Measurements from ENCODE around the gene KLF13. TPM values are rescaled to one million over a fixed set of nuclear protein-coding genes. Genes with fewer than 3 reads are reported as not detected.

Gene KLF13
- polyA plus RNA-seq, 4 donors, result 63.4 to 84.7 (median 71.2) TPM

DNA sequence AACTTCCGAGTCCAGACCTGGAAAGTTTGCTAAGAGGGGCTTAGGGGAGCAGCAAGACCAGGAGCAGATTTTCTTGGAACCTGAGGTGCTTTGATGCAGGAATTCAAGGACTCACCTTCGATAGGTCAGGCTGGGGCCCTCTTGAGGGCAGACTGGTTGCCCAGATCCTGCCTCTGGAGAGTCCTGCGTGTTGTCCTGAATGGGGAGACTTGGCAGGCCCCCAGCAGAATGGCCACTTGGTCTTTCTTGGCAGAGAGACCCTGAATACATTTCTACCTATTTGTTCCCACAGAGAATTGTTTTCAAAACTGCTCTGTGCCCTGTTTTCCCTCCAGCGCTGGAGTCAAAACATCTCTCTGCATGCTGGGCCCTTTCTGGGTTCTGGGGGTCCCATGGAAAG lies 4.2 kb downstream of the KLF13 start:
- no peak for DNase-seq (ENCODE audit: low read depth in 4 of 4, low spot score in 2 of 4)

DNA sequence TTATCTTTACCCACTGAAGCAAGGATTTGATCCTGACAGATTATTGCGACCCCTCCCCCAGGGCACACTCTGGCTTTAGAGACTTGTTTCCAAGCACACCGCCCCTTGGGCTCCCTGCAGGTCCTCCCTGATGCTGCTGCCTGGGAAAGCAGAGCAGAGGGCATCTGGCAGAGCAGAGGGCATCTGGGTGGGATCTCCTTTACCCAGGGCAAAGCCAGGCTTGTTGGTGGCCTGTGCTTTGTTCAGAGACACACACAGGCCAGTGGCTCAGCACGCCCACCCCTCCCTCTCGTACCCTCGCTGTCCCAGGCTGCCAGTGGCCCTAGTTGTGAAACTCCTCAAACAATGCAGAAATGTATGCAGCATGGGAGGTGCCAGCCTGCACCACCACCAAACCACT lies 4.8 kb downstream of the KLF13 start:
- no peak for DNase-seq (ENCODE audit: low read depth in 4 of 4, low spot score in 2 of 4)

DNA sequence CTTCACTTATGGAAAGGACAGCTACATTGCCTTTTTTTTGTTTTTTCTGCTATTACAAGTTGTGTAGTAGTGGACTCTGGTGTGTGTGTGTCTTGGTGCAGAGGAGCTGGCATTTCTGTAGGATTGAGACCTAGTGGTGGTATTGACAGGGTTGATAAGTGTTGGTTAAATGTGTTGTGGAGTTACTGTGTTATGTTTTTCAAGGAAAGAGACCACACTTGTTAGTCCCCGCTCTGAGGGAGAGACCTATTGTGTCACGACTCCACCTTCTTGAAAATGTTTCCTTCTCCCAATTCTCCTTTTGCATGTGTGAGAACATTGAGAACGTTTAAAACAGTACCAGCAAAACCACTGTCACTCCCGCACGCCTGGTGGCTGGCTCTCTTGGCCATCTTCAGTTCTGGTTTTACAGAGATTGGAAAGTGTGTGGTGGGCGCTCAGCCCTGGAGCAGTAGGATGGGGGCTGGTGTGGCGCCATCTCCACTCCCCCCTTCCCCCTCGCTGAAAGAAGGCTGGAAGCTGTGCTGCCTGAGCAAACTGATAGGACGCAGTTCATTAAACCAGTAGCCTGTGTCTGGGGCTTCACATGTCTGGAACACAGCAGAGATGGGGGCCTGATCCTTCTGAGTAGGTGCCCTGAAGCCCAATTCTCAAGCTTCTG lies 5.5 kb downstream of the KLF13 start:
- DNase-seq (ENCODE audit: low read depth in 4 of 4, low spot score in 2 of 4), result no peak

DNA sequence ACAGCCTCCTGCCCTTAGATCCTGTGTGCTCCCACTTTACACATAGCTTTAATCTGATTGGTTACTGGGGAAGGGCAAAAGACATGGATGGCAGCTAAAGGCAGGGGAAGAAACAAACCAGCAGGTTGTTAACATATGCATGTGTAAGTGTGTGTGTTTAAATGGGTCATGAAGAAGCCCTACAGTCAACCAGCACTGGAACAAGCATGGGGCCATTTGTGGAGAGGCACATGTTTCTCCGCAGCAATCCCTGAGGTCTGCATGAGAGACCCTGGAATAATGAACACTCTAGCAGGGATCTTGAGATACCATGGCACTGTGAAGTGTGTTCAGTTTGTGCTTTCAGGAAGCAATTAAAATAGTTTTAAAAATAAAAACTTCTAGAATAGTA lies 6.0 kb downstream of the KLF13 start:
- DNase-seq (ENCODE audit: low read depth in 4 of 4, low spot score in 2 of 4), result no peak

DNA sequence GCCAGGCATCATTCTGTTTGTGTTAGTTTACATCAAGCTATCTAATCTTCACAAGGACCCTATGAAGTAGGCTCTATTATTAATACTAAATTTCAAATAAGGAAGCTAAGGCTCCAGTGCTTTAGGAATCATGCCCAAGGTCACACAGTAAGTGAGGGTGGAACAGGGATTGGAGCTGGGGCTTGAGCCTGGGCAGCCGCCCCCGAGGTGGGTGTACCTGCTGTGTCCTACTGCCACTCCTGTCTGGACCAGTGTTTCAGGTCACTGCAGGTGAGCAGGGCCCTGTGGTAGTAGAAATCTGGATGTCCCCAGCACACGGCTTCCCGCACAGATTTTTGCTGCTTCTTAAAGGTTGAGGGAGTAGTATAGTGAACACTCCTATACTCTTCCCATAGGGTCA lies 6.5 kb downstream of the KLF13 start:
- DNase-seq (ENCODE audit: low read depth in 4 of 4, low spot score in 2 of 4), result no peak

DNA sequence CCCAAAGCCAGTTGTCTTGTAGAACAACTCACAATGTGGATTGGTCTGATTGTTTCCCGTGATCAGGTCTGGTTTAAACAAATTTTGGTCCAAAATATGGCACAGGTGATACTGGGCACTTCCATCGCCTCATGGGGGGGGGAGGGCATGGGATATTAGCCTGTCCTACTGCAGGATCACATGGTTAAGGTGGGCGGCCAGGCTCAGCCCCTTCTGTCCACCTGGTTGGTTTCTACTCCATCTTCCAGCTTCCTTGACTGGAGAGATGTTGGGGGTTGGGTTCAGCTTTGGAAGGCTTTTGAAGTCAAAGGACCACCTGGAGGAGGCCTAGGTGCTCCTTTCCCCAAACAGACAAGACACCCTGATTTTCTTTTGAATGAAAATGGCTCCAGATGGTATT lies 7.2 kb downstream of the KLF13 start:
- no peak for DNase-seq (ENCODE audit: low read depth in 4 of 4, low spot score in 2 of 4)

DNA sequence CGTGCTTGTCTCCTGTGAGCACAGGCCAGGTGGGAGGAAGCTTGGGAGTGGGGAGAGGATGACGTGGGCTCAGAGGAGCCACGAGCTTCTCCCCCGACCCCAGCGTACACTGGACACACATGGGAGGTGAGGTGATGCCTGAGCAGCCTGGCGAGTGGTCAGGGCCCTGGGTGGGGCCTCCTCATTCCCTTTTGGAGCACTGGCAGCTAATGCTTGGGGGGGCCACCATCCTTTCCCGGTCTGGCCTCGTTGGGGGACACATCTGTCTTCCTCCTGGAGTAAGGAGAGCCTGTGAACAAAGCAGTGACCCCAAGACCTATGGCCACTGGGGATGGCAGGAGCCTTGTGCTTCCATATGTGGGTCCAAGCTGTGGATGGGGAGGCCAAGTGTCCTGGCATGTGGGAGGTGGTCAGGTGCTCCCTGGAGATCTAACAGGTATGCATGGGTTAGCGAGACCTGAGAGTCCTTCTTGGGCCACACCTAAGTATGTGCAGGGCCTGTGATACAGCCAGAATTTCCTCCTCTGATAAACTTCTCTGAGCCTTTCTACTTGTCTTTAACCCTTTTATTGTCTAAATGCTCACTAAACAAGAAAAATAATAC lies 9.5 kb downstream of the KLF13 start:
- DNase-seq (ENCODE audit: low read depth in 4 of 4, low spot score in 2 of 4), result no peak

DNA sequence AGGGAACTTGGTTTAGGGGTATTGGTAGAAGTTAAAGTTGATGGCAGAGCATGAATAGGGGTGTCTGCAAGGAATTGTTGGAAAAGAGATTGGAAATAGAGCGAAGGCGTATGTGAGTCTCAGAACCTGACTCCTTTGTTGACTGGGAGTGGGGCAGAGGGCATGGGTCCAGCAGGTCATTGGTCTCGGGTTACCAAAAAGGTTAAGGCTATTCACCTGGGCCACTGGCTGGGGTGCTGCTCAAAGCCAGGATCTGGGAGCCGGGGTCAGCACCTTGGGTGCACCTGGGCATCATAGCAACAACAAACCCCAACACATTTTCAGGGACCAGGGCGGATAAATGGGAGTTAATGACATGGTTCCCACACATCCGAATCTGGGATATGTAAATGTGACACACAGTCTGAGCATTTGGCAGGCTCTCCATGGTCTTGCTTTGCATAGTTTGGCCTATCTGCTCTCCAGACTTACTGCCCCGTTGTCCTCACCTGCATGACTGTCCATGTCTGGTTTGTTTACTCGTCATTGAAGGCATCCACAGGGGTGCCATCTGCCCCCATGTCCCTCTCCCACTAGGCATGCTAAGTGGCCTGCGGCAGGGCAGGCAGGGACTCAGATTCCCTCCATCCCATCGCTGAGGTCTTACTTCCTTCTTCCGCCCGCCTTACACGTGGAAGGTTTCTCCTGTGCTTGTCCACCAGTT lies 10.1 kb downstream of the KLF13 start:
- DNase-seq (ENCODE audit: low read depth in 4 of 4, low spot score in 2 of 4), result no peak

DNA sequence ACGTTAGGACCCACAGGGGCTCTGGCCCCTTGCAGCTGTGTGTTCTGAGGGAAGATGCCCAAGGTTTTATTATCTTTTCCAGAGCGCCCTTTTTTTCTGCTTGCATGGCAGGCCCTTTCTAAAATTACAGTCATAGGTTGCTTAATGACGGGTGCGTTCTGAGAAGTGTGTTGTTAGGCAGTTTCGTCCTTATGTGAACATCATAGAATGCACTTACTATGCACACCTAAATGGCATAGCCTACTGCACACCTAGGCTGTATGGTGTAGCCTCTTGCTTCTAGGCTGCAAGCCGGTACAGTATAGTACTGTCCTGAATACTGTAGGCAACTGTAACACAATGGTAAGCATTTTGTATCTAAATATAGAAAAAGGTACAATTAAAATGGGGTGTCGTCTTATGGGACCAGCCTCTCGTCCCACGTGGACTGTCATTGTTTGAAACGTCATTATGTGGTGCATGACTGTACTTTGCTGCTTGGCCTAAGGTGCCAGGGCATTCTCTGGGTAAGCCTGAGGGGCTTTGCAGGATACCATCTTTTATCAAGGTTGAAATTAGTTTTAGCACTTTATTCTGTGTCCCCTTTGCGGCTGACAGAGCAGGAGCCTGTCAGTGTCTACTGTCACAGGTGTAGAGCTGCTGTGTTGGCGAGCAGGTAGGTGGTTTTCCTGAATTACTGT lies 10.9 kb downstream of the KLF13 start:
- DNase-seq (ENCODE audit: low read depth in 4 of 4, low spot score in 2 of 4), result no peak

DNA sequence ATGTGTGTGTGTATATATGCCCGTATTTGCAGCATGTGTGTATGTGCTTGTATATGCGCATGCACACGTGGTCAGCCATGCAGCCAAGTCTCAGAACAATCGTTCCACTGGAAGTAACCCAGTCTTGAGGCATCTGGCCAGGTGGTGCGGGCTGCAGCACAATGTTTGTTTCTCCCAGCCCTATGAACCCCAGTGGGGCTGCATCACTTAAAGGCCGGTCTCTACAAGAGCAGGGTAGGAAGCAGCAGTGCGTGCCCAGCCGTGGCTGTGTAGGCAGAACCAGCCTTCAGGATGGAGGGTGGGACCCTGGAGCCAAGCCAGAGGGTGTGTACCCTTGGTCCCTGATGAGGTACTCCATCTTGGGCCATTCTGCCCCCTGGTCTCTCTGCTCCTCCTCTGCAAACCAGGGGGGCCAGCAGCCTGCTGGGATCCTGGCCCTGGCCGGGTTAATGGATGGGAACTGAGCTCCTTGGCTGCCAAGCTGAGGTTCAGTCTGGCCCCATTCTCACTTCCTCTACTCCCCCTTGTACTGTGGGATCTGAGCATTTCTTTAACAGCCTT lies 11.8 kb downstream of the KLF13 start:
- DNase-seq (ENCODE audit: low read depth in 4 of 4, low spot score in 2 of 4), result no peak

DNA sequence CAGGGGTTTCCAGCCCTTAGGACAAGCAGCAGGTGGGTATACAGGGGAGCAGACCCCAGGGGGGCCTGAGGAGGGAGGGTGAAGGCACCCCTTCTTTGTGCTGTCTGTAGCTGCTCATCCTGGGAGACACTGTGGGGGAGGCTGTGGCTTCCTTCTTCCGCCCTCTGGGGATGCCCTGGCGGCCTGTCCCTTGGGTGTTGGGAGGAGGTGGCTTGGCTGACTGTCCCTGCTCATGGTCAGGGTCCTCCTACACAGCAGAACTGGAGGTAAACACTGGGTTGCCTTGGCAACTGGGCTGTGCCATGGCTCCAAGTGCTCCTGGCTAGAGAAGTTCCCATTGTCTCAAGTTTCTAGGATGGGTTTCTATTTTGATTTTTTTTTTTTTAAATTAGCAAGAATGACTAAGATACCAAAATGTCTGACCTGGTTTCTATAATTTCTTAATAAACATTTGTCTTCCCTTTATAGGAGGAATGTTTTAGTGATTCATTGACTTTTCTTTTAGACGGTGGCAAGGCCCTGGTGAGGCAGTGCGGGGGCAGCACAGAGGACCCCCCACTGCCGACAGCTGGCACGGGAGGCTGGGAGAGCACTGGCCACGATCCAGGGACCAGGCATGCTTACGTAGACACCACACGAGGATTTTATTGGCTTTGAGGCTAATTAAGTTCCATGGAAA lies 12.4 kb downstream of the KLF13 start:
- no peak for DNase-seq (ENCODE audit: low read depth in 4 of 4, low spot score in 2 of 4)

DNA sequence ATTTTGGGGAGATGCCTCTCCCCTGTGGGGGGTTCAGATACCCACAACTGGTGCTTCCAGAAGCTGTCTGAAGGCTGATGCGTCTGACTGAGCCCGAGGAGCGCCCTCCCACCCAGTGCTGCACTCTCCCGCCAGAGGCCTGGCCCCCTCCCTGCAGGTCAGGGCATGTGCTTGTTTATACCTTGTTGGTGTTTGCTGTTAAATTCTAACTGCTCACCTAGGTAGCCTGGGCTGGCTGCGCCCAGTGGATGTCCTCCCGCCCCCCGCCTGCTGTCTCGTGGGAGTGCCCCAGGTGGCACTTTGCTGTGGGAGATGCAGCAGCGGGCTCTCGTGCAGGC lies 12.9 kb downstream of the KLF13 start:
- no peak for DNase-seq (ENCODE audit: low read depth in 4 of 4, low spot score in 2 of 4)

DNA sequence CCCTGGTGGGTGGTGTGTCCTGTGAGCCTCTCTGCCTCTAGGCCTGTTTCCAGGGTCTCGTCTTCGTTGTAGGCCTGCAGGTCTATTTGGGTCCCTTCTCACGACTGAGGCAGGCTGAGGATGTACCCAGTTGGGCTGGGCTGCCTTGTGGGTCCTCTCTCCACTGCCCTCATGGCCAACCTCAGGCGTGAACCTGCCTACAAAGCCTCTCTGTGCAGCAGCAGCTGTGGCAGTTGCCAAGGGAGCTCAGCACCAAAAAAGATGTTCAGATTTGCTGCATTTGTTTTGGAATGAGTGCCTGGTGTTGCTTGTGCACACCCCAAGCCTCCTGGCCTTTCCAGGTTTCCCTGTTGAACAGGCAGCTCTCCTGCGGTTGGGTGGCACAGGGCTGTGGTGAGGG lies 13.4 kb downstream of the KLF13 start:
- no peak for DNase-seq (ENCODE audit: low read depth in 4 of 4, low spot score in 2 of 4)

DNA sequence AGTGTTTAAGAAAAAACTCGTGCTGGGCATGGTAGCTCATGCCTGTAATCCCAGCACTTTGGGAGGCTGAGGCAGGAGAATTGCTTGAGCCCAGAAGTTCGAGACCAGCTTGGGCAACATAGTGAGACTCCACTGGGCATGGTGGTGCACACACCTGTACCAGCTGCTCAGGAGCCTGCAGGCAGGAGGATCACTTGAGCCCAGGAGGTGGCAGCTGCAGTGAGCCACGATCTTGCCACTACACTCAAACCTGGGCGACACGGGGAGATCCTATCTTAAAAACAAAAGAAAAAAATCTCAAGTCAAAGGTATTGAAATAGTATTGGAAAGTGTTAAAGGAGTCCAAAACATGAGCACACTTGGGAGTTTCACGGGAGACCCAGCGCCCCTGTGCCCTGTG lies 14.0 kb downstream of the KLF13 start:
- DNase-seq (ENCODE audit: low read depth in 4 of 4, low spot score in 2 of 4), result no peak

DNA sequence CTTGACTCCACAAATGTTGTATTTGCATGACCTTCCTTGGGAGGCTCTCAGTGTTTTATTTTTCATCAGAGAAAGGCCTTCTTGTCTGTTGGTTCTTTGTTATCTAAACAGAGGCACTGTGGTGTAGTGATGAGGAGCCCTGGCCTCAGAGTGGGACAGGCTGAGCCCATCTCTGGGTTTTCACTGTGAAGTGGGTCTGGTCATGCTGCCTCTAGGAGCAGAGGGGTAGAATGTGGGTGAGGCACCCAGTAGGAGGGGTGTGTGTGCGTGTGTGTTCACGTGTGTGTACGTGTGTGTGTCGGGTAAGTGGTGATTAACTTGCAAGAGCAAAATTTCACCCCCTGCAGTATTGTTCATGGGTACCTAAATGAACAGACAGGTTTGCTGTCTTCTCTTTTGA lies 14.4 kb downstream of the KLF13 start:
- no peak for DNase-seq (ENCODE audit: low read depth in 4 of 4, low spot score in 2 of 4)

DNA sequence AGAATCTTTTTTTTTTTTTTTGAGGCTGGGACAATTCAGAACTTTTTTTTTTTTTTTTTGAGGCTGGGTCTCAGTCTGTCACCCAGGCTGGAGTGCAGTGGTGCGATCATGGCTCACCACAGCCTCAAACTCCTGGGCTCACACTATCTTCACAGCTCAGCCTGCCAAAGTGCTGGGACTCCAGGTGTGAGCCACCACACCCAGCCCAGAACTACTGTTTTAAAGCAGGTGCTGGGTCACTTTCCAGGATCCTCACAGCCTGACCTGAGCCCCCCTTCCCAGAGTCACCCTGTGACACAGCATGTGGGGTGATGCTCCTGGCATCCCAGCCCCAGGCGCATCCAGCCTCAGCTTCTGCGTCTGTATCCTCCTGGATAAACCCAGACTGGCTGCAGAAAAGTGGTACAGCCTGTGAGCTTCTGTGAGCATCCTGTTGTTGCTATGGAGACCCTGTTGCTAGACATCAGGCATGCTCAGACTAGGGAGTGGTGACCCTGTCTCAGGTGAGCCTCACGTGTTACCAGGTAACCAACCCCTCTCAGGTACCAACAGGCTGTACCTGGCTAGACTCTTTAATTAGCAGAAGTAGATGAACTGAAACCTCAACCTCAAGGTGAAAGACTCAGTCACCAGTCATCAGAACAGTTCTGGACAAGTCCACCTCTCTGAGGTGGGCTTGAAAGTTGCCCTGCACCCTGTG lies 15.0 kb downstream of the KLF13 start:
- DNase-seq (ENCODE audit: low read depth in 4 of 4, low spot score in 2 of 4), result no peak

DNA sequence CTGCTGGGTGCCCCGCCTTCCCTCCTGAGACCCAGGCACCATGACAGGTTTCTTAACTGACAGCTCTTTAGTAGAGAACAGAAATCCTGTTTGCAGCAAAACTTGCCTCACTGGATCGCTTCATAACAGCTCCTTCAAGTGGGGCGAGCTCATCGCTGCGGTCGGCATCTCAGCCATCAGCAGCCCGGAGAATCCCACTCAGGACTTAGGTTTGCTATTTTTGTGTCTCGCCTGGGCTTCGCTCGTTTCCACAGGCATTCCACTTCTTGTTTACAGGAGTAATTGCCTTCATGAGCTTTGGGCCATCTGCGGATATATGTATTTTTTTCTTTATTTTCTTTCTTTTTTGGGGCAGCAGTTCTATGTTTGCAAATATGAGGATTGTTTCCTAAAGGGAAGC lies 15.7 kb downstream of the KLF13 start:
- DNase-seq (ENCODE audit: low read depth in 4 of 4, low spot score in 2 of 4), result no peak

DNA sequence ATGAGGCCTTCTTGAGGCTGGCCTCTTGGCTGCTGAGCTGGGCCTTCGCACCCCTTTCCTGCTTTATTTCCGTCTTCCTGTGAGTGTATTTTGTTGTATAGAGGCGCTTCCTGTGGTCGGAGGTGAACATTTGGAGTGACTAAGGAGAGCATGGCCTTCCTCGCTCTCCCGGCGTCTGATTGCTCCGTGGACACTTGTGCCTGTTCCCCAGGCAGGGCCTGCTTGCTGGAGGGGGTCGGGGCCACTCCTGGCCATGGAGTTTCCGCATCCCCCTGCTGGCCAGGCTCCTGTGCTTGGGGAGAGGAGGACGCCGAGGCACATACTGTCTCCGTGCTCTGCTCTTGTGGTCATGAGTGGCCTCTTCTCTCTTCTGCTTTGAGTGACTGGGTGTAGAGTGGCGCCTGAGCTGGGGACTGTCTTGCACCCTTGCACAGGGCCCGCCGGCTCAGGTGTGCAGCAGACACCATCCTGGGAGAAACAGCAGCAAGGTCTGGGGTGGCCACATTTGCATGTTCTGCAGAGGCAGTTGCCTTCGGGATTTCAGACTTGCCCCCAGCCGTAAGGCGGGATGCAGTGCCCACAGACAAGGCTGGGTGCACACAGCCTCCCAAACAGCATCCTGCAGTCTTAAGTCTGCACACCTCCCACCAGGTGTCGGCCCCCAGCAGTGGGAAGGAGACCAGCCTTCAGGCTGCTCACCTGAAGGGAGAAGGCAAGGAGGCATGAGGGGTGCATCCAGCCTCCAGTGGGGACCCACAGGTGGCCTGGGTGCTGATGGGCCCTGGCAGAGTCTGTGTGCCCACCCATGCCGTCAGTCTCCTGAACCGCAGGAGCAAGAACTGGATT lies 16.4 kb downstream of the KLF13 start:
- no peak for DNase-seq (ENCODE audit: low read depth in 4 of 4, low spot score in 2 of 4)

DNA sequence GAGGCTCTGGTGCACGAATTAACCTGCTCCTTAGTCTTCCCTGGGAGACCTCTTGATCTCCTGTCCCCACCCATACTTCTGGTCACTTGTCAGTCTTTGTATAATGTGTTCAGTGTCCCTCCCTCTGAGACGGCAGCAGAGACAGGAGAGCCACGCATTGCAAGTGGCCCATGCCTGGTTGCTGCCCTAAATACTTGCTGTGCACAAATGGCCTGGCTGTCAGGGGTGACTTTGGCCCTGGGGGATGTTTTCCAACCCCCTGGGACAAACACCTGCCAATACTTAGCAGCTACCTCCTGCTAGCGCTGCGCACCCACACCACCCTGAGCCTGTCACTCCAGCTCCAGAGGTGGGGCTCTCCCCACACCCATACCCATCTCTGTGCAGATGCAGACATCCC lies 17.2 kb downstream of the KLF13 start:
- no peak for DNase-seq (ENCODE audit: low read depth in 4 of 4, low spot score in 2 of 4)

All from left renal cortex interstitium (tissue), 4 donors.